Ectodermal cell (in vitro differentiated cells): Measurements from ENCODE around the gene MAPKAPK3.
"Not testable (repeated sequence)": the region's sequence is repeated elsewhere in the genome, so short reads cannot be mapped to it uniquely, and the experiment has no call there.

Source experiments
- H3K27ac ChIP-seq: 2 replicates; pipeline ENCODE4 v1.7.0; 2013; ENCODE audit warnings: mild to moderate bottlenecking, low read depth, low read length; ENCODE audit not compliant: insufficient read depth, poor library complexity, severe bottlenecking
- H3K27me3 ChIP-seq: 2 replicates; pipeline ENCODE4 v1.7.0; 2013; ENCODE audit warnings: mild to moderate bottlenecking, low read length; ENCODE audit not compliant: insufficient read depth, control insufficient read depth, poor library complexity, severe bottlenecking
- H3K36me3 ChIP-seq: one replicate; pipeline ENCODE4 v1.7.0; 2013; ENCODE audit warnings: low read length; ENCODE audit not compliant: control insufficient read depth, insufficient read depth
- H3K4me1 ChIP-seq: one replicate; pipeline ENCODE4 v1.7.0; 2013; ENCODE audit warnings: low read length; ENCODE audit not compliant: control insufficient read depth, insufficient read depth
- H3K4me3 ChIP-seq: 2 replicates; pipeline ENCODE4 v1.7.0; 2013; ENCODE audit warnings: low read depth, low read length, control low read depth; ENCODE audit not compliant: insufficient read depth
- H3K9me3 ChIP-seq: 2 replicates; pipeline ENCODE4 v1.7.0; 2013; ENCODE audit warnings: mild to moderate bottlenecking, low read length, moderate library complexity; ENCODE audit not compliant: control insufficient read depth
- WGBS, 2 experiments: methylation state at CpG; one replicate each; pipeline ENCODE4 v1.1.7; 2013; ENCODE audit warnings: missing lambda C conversion rate in 2 of 2; 5-methylcytosine and 5-hydroxymethylcytosine counted together

Gene MAPKAPK3

GRCh38 chr3:50656417-50657195 lies 39.7 kb downstream of the MAPKAPK3 start:
- Histone ChIP-seq H3K9me3 (no peaks in the 10 kb centered on the region), H3K4me1 (peaks cover 8% of the 10 kb centered on the region), H3K27me3 (no peaks in the 10 kb centered on the region), H3K36me3 (no peaks in the 10 kb centered on the region), H3K4me3 (no peak overlapping the region), H3K27ac (no peak overlapping the region)
- WGBS, 2 experiments = 90% methylated on average over 8 of the region's 8 CpGs

- 95 to 97% methylated on average over 5 of the region's 5 CpGs for WGBS, 2 experiments
- Histone ChIP-seq H3K4me3 (no peak overlapping the region), H3K36me3 (no peaks in the 10 kb centered on the region), H3K27ac (no peak overlapping the region), H3K27me3 (no peaks in the 10 kb centered on the region), H3K9me3 (no peaks in the 10 kb centered on the region), H3K4me1 (no peaks in the 10 kb centered on the region)
Observed at GRCh38 chr3:50657407-50657806, 40.5 kb downstream of the MAPKAPK3 start.

- 94% methylated on average over 3 of the region's 3 CpGs for WGBS, 2 experiments
- no peaks in the 10 kb centered on the region for H3K36me3 ChIP-seq
- no peaks in the 10 kb centered on the region for H3K9me3 ChIP-seq
- H3K27ac ChIP-seq = no peak overlapping the region
- H3K4me1 ChIP-seq = no peaks in the 10 kb centered on the region
- no peaks in the 10 kb centered on the region for H3K27me3 ChIP-seq
- no peak overlapping the region for H3K4me3 ChIP-seq
Observed at GRCh38 chr3:50657816-50658215, 40.9 kb downstream of the MAPKAPK3 start.

- WGBS, 2 experiments = 93 to 95% methylated on average over 6 of the region's 6 CpGs
- H3K4me3 ChIP-seq = no peak overlapping the region
- no peaks in the 10 kb centered on the region for H3K27me3 ChIP-seq
- no peaks in the 10 kb centered on the region for H3K9me3 ChIP-seq
- no peaks in the 10 kb centered on the region for H3K4me1 ChIP-seq
- no peak overlapping the region for H3K27ac ChIP-seq
- H3K36me3 ChIP-seq = no peaks in the 10 kb centered on the region
Observed at GRCh38 chr3:50658416-50658815, 41.5 kb downstream of the MAPKAPK3 start.

- no peaks in the 10 kb centered on the region for H3K4me1 ChIP-seq
- H3K4me3 ChIP-seq = no peak overlapping the region
- H3K9me3 ChIP-seq = no peaks in the 10 kb centered on the region
- no peaks in the 10 kb centered on the region for H3K27me3 ChIP-seq
- 92 to 93% methylated on average over 3 of the region's 3 CpGs for WGBS, 2 experiments
- no peak overlapping the region for H3K27ac ChIP-seq
- no peaks in the 10 kb centered on the region for H3K36me3 ChIP-seq
Observed at GRCh38 chr3:50658831-50659230, 41.9 kb downstream of the MAPKAPK3 start.

GRCh38 chr3:50660386-50660785 lies 43.4 kb downstream of the MAPKAPK3 start:
- WGBS, 2 experiments = 96% methylated on average over 10 of the region's 10 CpGs
- Histone ChIP-seq H3K4me1 (no peaks in the 10 kb centered on the region), H3K27me3 (no peaks in the 10 kb centered on the region), H3K36me3 (no peaks in the 10 kb centered on the region), H3K4me3 (no peak overlapping the region), H3K9me3 (no peaks in the 10 kb centered on the region), H3K27ac (no peak overlapping the region)

GRCh38 chr3:50661321-50661837 lies 44.4 kb downstream of the MAPKAPK3 start:
- no peak overlapping the region for H3K27ac ChIP-seq
- no peaks in the 10 kb centered on the region for H3K27me3 ChIP-seq
- no peak overlapping the region for H3K4me3 ChIP-seq
- H3K4me1 ChIP-seq = no peaks in the 10 kb centered on the region
- no peaks in the 10 kb centered on the region for H3K36me3 ChIP-seq
- 89 to 90% methylated on average over 6 of the region's 6 CpGs for WGBS, 2 experiments
- no peaks in the 10 kb centered on the region for H3K9me3 ChIP-seq

- Histone ChIP-seq H3K4me3 (no peak overlapping the region), H3K36me3 (no peaks in the 10 kb centered on the region), H3K9me3 (no peaks in the 10 kb centered on the region), H3K4me1 (no peaks in the 10 kb centered on the region), H3K27ac (no peak overlapping the region), H3K27me3 (no peaks in the 10 kb centered on the region)
- WGBS, 2 experiments = 62 to 74% methylated on average over 2 of the region's 2 CpGs
Observed at GRCh38 chr3:50662408-50662807, 45.5 kb downstream of the MAPKAPK3 start.

GRCh38 chr3:50665081-50665840 lies 48.3 kb downstream of the MAPKAPK3 start:
- Histone ChIP-seq H3K36me3 (no peaks in the 10 kb centered on the region), H3K9me3 (no peaks in the 10 kb centered on the region), H3K4me3 (no peak overlapping the region), H3K27me3 (no peaks in the 10 kb centered on the region), H3K27ac (no peak overlapping the region), H3K4me1 (no peaks in the 10 kb centered on the region)
- 92 to 95% methylated on average over 5 of the region's 5 CpGs for WGBS, 2 experiments

- not testable (repeated sequence) for H3K4me1 ChIP-seq, H3K36me3 ChIP-seq, H3K9me3 ChIP-seq, H3K4me3 ChIP-seq, H3K27ac ChIP-seq, H3K27me3 ChIP-seq
- 83 to 86% methylated on average over 9 of the region's 9 CpGs for WGBS, 2 experiments
Observed at GRCh38 chr3:50665841-50666115, 48.8 kb downstream of the MAPKAPK3 start.
